GM19467 (cell line): ENCODE measurements around the gene LENEP.

Experiments
- ATAC-seq: cut with Tn5 transposase; IDR thresholded peaks from one replicate; pipeline ENCODE4 v1.9.1; 2021; ENCODE audit warnings: mild to moderate bottlenecking, moderate library complexity; ENCODE audit not compliant: unreplicated experiment

LENEP gene

GRCh38 chr1:155010211-155010918 is 17.0 kb downstream of the LENEP start:
- ATAC-seq, result no peak

DNA sequence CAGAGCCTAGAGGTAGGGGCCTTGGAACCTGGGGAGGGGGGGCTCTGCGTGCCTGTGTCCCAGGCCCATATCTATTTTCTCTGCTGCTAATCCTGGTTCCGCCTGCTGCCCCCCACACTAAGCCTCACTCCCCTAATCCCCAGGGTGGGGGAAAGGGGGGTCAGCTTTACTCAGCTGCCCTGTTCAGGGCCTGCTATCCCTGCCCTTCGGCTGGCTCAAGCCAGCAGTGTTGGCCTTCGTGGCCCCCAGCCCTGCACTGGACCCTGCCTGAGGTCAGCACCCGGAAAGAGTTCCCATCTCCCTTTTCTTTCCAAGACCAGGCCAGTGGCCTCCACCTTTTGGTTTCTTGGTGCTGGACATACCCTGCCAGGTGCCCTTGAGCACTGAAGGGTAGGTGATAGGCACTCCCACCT is 17.6 kb downstream of the LENEP start:
- ATAC-seq, result no peak

DNA sequence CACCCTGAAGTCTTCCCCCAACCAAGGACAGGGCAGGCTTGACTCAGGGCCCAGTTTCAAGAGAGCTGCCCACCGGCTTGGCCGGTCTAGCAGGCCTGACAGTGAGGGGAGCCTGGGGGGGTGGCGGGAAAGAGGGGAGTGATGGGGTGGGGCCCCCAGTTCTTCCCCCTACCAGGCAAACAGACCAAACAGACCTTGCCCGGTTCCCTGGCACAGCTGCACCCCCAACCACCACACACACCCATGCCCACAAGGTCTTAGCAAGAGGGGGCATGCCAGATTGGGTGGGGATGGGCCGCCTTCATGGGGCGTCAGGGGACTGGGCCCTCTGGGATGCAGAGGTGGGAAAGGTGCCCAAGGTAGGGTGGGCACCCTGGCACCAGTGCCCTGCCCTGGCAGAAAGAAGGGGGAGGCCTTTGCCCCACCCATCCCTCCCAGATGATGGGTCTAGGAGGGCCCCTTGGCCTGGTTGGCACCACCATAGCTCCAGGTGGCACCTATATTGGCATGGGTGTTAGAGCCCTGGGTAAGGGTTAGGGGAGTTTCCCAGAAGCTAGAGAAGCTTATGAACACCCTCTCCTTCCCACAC is 18.1 kb downstream of the LENEP start:
- ATAC-seq, result no peak

- no peak for ATAC-seq
Observed at GRCh38 chr1:155012026-155012546, 18.7 kb downstream of the LENEP start.

DNA sequence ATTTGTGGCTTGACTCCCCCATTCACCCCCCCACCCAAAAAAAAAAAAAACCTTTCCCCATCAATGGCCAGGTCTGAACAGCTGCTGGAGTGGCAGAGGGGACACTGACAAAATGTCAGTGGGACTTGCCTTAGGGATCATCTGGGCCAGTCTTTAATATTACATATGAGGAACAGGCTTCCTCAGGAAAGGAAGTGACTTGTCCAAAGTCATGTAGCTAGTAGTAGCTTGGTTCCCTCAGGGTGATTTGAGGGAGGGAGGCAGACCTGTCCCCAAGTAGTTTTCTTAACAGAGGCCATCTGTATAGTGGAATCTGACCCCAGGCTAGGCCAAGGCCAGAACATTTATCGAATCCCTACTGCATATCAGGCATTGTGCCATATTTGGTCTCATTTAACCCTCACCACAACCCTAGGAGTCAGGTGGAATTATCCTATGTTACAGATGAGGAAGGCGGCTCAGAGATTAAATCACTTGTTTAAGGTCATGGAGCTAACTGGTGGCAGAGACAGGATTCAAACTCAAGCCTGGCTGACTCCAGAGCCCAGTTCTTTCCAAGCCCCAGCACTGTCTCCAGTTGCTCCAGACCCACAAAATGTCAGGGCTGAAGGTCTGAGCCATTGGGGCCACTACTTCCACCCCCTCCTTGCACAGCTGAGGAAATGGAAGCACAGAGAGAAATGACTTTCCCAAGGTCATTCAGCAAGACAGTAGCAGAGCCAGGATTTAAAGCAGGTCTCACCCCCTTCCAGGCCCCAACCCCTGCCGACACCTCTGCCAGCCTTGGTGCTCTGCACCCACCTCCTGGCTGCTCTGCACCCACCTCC is 19.6 kb downstream of the LENEP start:
- no peak for ATAC-seq

GRCh38 chr1:155013632-155014031 is 20.2 kb downstream of the LENEP start:
- ATAC-seq, result no peak

GRCh38 chr1:155014709-155015508 is 21.5 kb downstream of the LENEP start:
- no peak for ATAC-seq

GRCh38 chr1:155015527-155016230 is 22.3 kb downstream of the LENEP start:
- ATAC-seq, result no peak

- ATAC-seq, result no peak
Observed at GRCh38 chr1:155016231-155016831, 22.9 kb downstream of the LENEP start.

- peak; percentile 65 for ATAC-seq
Observed at GRCh38 chr1:155017041-155017945, 23.9 kb downstream of the LENEP start.

DNA sequence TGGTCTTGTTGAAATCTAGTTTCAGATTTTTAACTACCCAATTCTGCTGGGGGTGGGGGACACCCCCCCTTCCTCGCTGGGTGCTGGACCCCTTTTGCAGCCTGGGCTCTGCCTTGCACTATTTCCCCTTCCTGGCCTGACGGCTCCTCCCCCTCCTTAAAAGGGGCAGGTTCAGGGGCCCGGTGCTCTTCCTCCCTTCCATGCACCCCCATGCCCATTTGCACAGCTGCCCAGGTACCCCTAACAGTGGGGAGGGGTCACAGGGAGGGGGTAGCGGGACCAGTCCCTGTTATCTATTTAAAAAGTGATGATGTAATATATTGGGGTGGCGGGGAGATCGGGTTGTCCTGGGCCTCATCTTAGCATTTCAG is 24.5 kb downstream of the LENEP start:
- no peak for ATAC-seq

- no peak for ATAC-seq
Observed at GRCh38 chr1:155018617-155019348, 25.4 kb downstream of the LENEP start.

GRCh38 chr1:155019377-155020245 is 26.2 kb downstream of the LENEP start:
- ATAC-seq, result no peak

DNA sequence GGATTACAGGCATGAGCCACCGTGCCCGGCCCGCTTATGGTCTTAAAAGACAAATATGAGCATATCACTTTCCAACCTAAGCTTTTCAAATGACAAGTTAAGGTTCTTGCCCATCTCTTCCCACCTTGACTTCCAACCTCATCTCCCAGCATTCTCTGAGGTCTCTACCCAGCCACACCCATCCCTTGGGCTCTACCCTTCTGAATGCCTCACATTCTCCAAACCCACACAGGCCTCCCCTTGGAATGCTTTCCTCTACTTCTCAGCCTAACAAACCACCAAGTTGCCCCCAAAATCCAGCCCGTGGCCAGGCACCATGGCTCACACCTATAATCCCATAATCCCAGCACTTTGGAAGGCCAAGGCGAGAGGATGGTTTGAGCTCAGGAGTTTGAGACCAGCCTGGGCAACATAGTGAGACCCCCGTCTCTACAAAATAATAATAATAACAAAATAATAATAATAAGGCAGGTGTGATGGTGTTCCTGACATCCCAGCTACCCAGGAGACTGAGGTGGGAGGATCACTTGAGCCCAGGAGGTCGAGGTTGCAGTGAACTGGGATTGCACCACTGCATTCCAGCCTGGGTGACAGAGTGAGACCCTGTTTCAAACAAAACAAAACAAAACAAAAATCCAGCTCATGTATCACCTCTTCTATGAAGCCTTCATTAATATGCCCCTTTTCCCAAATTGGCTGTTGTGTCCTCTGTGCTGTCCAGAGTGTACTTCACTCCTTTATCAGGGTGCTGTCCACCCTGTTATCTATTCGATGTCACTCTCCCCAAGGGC is 28.9 kb downstream of the LENEP start:
- no peak for ATAC-seq

DNA sequence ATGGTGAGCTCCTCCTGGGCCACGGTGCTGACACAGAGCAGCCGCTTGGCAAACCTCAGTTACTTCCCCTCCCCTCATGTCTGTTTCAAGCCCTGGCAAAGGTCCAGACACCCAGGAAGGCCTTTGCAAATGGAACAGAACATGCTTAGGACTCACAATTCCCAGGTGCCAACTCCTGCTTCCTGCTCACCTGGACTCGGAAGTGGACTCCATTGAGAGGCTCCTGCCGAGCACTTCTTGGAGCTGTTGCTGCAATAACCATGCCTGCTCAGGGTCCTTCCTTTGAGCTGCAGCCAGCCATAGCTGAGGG is 29.5 kb downstream of the LENEP start:
- ATAC-seq, result no peak

DNA sequence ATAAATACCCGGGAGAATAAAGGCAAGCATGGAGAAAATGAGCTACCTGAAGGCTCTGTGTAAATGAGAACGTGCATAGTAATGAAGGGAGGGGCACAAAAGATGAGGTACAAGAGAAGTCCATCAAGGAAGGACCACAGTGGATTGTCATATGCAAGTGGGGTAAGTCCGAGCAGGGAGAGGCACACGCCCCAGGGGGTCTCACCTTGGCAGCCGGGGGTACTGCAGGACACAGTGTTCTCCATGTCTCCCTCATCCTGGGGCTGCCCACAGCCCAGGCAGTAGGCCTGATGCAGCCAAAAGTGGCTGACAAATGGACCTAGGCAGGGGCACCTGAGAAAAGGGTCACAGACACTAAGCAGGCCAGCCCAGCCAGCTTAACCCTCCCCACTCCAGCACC is 30.2 kb downstream of the LENEP start:
- ATAC-seq, result no peak

DNA sequence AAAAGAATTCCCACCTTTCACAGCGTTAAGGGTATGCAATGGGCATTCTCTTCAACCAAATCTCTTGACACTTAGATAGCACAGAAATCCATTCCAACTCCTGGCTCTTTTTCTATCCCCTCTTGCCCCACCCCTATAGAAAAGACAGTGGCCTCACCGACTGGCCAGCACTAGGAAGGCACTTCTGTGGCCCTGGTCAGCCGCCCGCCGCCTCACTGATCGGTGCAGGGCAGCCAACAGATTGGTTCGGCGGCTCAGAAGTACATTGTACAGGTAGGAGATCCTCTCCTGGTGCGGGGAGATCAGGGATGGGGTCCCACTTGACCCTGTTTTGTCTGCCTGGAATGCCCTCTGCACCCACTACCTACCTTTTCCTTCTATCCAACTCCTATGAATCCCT is 30.9 kb downstream of the LENEP start:
- no peak for ATAC-seq
